Neural cell (in vitro differentiated cells): ENCODE measurements around the gene LONRF2. TPM values are rescaled to one million over a fixed set of nuclear protein-coding genes. Genes with fewer than 3 reads are reported as not detected.

ENCODE experiments used
- H2AFZ ChIP-seq: fragments of 200-600, 300-800 bp; sonication (generic), shearing (Covaris generic); 2 replicates; pipeline ENCODE4 v1.6.0; 2014; ENCODE audit warnings: low read depth, mild to moderate bottlenecking, antibody characterized with exemption, low read length, moderate library complexity
- H3F3A ChIP-seq: fragments of 200-600 bp; shearing (Covaris generic); 2 replicates; pipeline ENCODE4 v1.6.1; 2016; ENCODE audit warnings: mild to moderate bottlenecking, moderate library complexity, mixed read lengths, antibody characterized with exemption, low read length; ENCODE audit not compliant: insufficient read depth, poor library complexity, severe bottlenecking
- H3K27ac ChIP-seq: fragments of 200-600, 300-800 bp; sonication (generic), shearing (Covaris generic); 2 replicates; pipeline ENCODE4 v1.5.1; 2014; ENCODE audit warnings: mild to moderate bottlenecking, low read length, moderate library complexity
- H3K27me3 ChIP-seq: fragments of 300-800, 200-600 bp; sonication (generic), shearing (Covaris generic); 2 replicates; pipeline ENCODE4 v1.6.0; 2014; ENCODE audit warnings: mild to moderate bottlenecking, low read depth, low read length, moderate library complexity; ENCODE audit not compliant: insufficient read depth
- H3K36me3 ChIP-seq: fragments of 300-800, 200-600 bp; sonication (generic), shearing (Covaris generic); 2 replicates; pipeline ENCODE4 v1.5.1; 2014; ENCODE audit warnings: mild to moderate bottlenecking, antibody characterized with exemption, low read length, moderate library complexity; ENCODE audit not compliant: insufficient read depth
- H3K4me2 ChIP-seq: fragments of 300-800, 200-600 bp; sonication (generic), shearing (Covaris generic); 2 replicates; pipeline ENCODE4 v1.6.0; 2014; ENCODE audit warnings: mild to moderate bottlenecking, low read length
- H3K4me3 ChIP-seq: fragments of 300-800, 200-600 bp; sonication (generic), shearing (Covaris generic); 2 replicates; pipeline ENCODE4 v1.5.1; 2014; ENCODE audit warnings: mild to moderate bottlenecking, low read length, moderate library complexity
- H3K79me2 ChIP-seq: fragments of 200-600 bp; shearing (Covaris generic); replicated peaks from 2 replicates; pipeline ENCODE4 v1.6.0; 2014; ENCODE audit warnings: mild to moderate bottlenecking, low read length, moderate library complexity; ENCODE audit not compliant: insufficient read depth
- H3K9ac ChIP-seq: fragments of 300-800, 200-600 bp; sonication (generic), shearing (Covaris generic); 2 replicates; pipeline ENCODE4 v1.6.1; 2016; ENCODE audit warnings: mild to moderate bottlenecking, low read length, mixed read lengths
- H3K9me2 ChIP-seq: fragments of 200-600 bp; shearing (Covaris generic); 2 replicates; pipeline ENCODE4 v1.6.1; 2016; ENCODE audit warnings: mild to moderate bottlenecking, low read length, mixed read lengths; ENCODE audit not compliant: insufficient read depth
- H3K9me3 ChIP-seq: fragments of 200-600, 300-800 bp; sonication (generic), shearing (Covaris generic); 2 replicates; pipeline ENCODE4 v1.6.1; 2016; ENCODE audit warnings: mild to moderate bottlenecking, mixed run types, low read length, moderate library complexity, mixed read lengths
- H4K20me1 ChIP-seq: fragments of 200-600 bp; shearing (Covaris generic); 2 replicates; pipeline ENCODE4 v1.6.1; 2016; ENCODE audit warnings: mild to moderate bottlenecking, mixed run types; ENCODE audit not compliant: insufficient read depth
- CTCF ChIP-seq: fragments of 450-650 bp; IDR thresholded peaks from 2 replicates; pipeline ENCODE4 v1.5.1; 2014; ENCODE audit warnings: antibody characterized with exemption, mild to moderate bottlenecking, moderate library complexity; ENCODE audit not compliant: poor library complexity, severe bottlenecking
- EP300 ChIP-seq: fragments of 450-650 bp; conservative IDR thresholded peaks from 2 replicates; pipeline ENCODE4 v1.6.1; 2014; ENCODE audit warnings: antibody characterized with exemption, mild to moderate bottlenecking, moderate library complexity; ENCODE audit not compliant: poor library complexity, severe bottlenecking
- EZH2 ChIP-seq: fragments of 200-600, 300-800 bp; shearing (Covaris generic), sonication (generic); IDR thresholded peaks from 2 replicates; pipeline ENCODE4 v1.6.1; 2014; ENCODE audit warnings: antibody characterized with exemption, low read length, borderline replicate concordance, mild to moderate bottlenecking; ENCODE audit not compliant: insufficient read depth, poor library complexity, severe bottlenecking
- MXI1 ChIP-seq: fragments of 450-650 bp; conservative IDR thresholded peaks from 2 replicates; pipeline ENCODE4 v1.6.1; 2014; ENCODE audit warnings: antibody characterized with exemption, mild to moderate bottlenecking; ENCODE audit not compliant: poor library complexity, severe bottlenecking
- POLR2AphosphoS5 ChIP-seq: IDR thresholded peaks from 2 replicates; pipeline ENCODE4 v1.6.1; 2012
- RAD21 ChIP-seq: fragments of 450-650 bp; conservative IDR thresholded peaks from 2 replicates; pipeline ENCODE4 v1.6.1; 2014; ENCODE audit warnings: antibody characterized with exemption, mild to moderate bottlenecking, moderate library complexity
- REST ChIP-seq: IDR thresholded peaks from 2 replicates; pipeline ENCODE4 v1.6.1; 2012; ENCODE audit warnings: borderline replicate concordance
- SMC3 ChIP-seq: fragments of 450-650 bp; conservative IDR thresholded peaks from 2 replicates; pipeline ENCODE4 v1.6.1; 2014; ENCODE audit warnings: antibody characterized with exemption, mild to moderate bottlenecking, moderate library complexity; ENCODE audit not compliant: poor library complexity
- TAF1 ChIP-seq: IDR thresholded peaks from 2 replicates; pipeline ENCODE4 v1.6.1; 2012; ENCODE audit warnings: low read depth
- polyA plus RNA-seq: library from polyadenylated mRNA; depleted of rRNA; stranded (reverse); fragments of >200 nt; gene quantifications from 2 replicates; pipeline ENCODE4 v1.2.3, GENCODE V29; 2014

LONRF2 gene
- polyA plus RNA-seq, 1 donor from 2014 or later: 20.7 TPM

GRCh38 chr2:100303744-100304143, 18.6 kb downstream of the LONRF2 start:
- TF ChIP-seq TAF1 (no peak), POLR2AphosphoS5 (no peak), CTCF (no peak), EZH2 (no peak), MXI1 (no peak), RAD21 (no peak), EP300 (no peak), REST (no peak), SMC3 (no peak)
- no peaks in the 10 kb centered on the region for H4K20me1 ChIP-seq
- H3K9ac ChIP-seq: no peak overlapping the region
- no peaks in the 10 kb centered on the region for H3K79me2 ChIP-seq
- H3K27ac ChIP-seq: no peak overlapping the region
- no peak overlapping the region for H2AFZ ChIP-seq
- no peaks in the 10 kb centered on the region for H3K9me3 ChIP-seq
- H3K27me3 ChIP-seq: no peaks in the 10 kb centered on the region
- no peak overlapping the region for H3K4me2 ChIP-seq
- no peak overlapping the region for H3K4me3 ChIP-seq
- no peaks in the 10 kb centered on the region for H3F3A ChIP-seq
- H3K9me2 ChIP-seq: no peaks in the 10 kb centered on the region
- peaks cover 25% of the 10 kb centered on the region for H3K36me3 ChIP-seq

GRCh38 chr2:100302585-100302892, 19.8 kb downstream of the LONRF2 start:
- TF ChIP-seq EZH2 (no peak), REST (no peak), POLR2AphosphoS5 (no peak), CTCF (no peak), EP300 (no peak), TAF1 (no peak), RAD21 (no peak), SMC3 (no peak), MXI1 (no peak)

More at GRCh38 chr2:100302585-100302892, 19.8 kb downstream of the LONRF2 start:
- H3F3A ChIP-seq: no peaks in the 10 kb centered on the region
- H3K9me2 ChIP-seq: no peaks in the 10 kb centered on the region
- H3K9ac ChIP-seq: no peak overlapping the region
- no peaks in the 10 kb centered on the region for H3K27me3 ChIP-seq
- H3K4me3 ChIP-seq: no peak overlapping the region
- no peaks in the 10 kb centered on the region for H4K20me1 ChIP-seq
- no peak overlapping the region for H3K4me2 ChIP-seq
- H3K79me2 ChIP-seq: no peaks in the 10 kb centered on the region
- no peak overlapping the region for H2AFZ ChIP-seq
- no peak overlapping the region for H3K27ac ChIP-seq
- H3K36me3 ChIP-seq: peaks cover 22% of the 10 kb centered on the region
- H3K9me3 ChIP-seq: no peaks in the 10 kb centered on the region
